Fibroblast of lung (primary cell): Measurements from ENCODE around the gene AP1S3. TPM values are rescaled to one million over a fixed set of nuclear protein-coding genes. Genes with fewer than 3 reads are reported as not detected.

Source experiments
- DNase-seq, 2 donors: peaks; one replicate each; pipeline versions ENCODE4 v3.0.0 to v3.0.0-alpha.2; 2010; ENCODE audit warnings: low read depth in 2 of 2
- H2AFZ ChIP-seq: 2 replicates; pipeline ENCODE4 v1.5.1; 2012; ENCODE audit warnings: low read length, control low read depth, inconsistent platforms
- H3K27ac ChIP-seq: 2 replicates; pipeline ENCODE4 v1.5.1; 2011; ENCODE audit warnings: low read length, control low read depth; ENCODE audit not compliant: insufficient read depth
- H3K27me3 ChIP-seq: 2 replicates; pipeline ENCODE4 v1.5.1; 2011; ENCODE audit warnings: mild to moderate bottlenecking, low read length; ENCODE audit not compliant: control insufficient read depth, insufficient read depth
- H3K36me3 ChIP-seq: 2 replicates; pipeline ENCODE4 v1.5.1; 2011; ENCODE audit warnings: low read length; ENCODE audit not compliant: control insufficient read depth, insufficient read depth
- H3K4me1 ChIP-seq: 2 replicates; pipeline ENCODE4 v1.5.1; 2011; ENCODE audit warnings: low read length; ENCODE audit not compliant: control insufficient read depth, insufficient read depth; ENCODE audit errors: extremely low read depth
- H3K4me2 ChIP-seq: 2 replicates; pipeline ENCODE4 v1.5.1; 2011; ENCODE audit warnings: low read length, control low read depth; ENCODE audit not compliant: insufficient read depth; ENCODE audit errors: extremely low read depth
- H3K4me3 ChIP-seq, 4 experiments: fragments of 200-600 bp in 1 of 4; sonication (generic) in 1 of 4; replicated peaks in 1 of 4; 2 replicates each; pipeline ENCODE4 v1.5.1; 2011 to 2016; ENCODE audit warnings: low read length in 4 of 4, low read depth in 3 of 4, mild to moderate bottlenecking in 3 of 4, control low read depth in 2 of 4, inconsistent platforms in 1 of 4, mixed read lengths in 1 of 4; ENCODE audit not compliant: insufficient read depth in 1 of 4; ENCODE audit errors: control extremely low read depth in 1 of 4
- H3K79me2 ChIP-seq: 2 replicates; pipeline ENCODE4 v1.5.1; 2012; ENCODE audit warnings: mild to moderate bottlenecking, low read length, inconsistent platforms; ENCODE audit not compliant: control insufficient read depth, insufficient read depth
- H3K9ac ChIP-seq: 2 replicates; pipeline ENCODE4 v1.5.1; 2011; ENCODE audit warnings: mild to moderate bottlenecking, low read length, control low read depth; ENCODE audit not compliant: insufficient read depth
- H3K9me3 ChIP-seq: 2 replicates; pipeline ENCODE4 v1.5.1; 2012; ENCODE audit warnings: low read depth, low read length; ENCODE audit not compliant: control insufficient read depth, insufficient read depth
- H4K20me1 ChIP-seq: 2 replicates; pipeline ENCODE4 v1.5.1; 2011; ENCODE audit warnings: low read length; ENCODE audit not compliant: control insufficient read depth, insufficient read depth; ENCODE audit errors: extremely low read depth
- EZH2 ChIP-seq: IDR thresholded peaks from 2 replicates; pipeline ENCODE4 v1.5.1; 2012; ENCODE audit warnings: low read length, control low read depth, mild to moderate bottlenecking; ENCODE audit errors: missing control alignments
- polyA plus RNA-seq, 2 donors: library from polyadenylated mRNA; depleted of rRNA in 1 of 2; stranded (reverse) in 1 of 2; unstranded in 1 of 2; fragments of >200 nt; gene quantifications; 2 replicates each; pipeline ENCODE4 v1.2.1, GENCODE V29; 2011 to 2012; ENCODE audit warnings: missing spikeins in 1 of 2
- total RNA-seq: library from RNA; depleted of rRNA; stranded (reverse); fragments of >200 nt; gene quantifications from 2 replicates; pipeline ENCODE4 v1.2.1, GENCODE V29; 2014
- TF ChIP-seq, protein P1 (sequence below), 2 donors: IDR thresholded peaks in 1 of 2; conservative IDR thresholded peaks in 1 of 2; 1 replicate in 1 of 2; 2 replicates in 1 of 2; pipeline ENCODE4 v1.5.1; 2011 to 2012; ENCODE audit warnings: low read length in 2 of 2, control low read depth in 1 of 2, inconsistent platforms in 1 of 2, low read depth in 1 of 2, mild to moderate bottlenecking in 1 of 2

AP1S3 gene
- total and polyA plus RNA-seq, 2 donors (not counting 1 experiment from before 2014, with no cell fraction given): 2.9 to 3.3 TPM

DNA sequence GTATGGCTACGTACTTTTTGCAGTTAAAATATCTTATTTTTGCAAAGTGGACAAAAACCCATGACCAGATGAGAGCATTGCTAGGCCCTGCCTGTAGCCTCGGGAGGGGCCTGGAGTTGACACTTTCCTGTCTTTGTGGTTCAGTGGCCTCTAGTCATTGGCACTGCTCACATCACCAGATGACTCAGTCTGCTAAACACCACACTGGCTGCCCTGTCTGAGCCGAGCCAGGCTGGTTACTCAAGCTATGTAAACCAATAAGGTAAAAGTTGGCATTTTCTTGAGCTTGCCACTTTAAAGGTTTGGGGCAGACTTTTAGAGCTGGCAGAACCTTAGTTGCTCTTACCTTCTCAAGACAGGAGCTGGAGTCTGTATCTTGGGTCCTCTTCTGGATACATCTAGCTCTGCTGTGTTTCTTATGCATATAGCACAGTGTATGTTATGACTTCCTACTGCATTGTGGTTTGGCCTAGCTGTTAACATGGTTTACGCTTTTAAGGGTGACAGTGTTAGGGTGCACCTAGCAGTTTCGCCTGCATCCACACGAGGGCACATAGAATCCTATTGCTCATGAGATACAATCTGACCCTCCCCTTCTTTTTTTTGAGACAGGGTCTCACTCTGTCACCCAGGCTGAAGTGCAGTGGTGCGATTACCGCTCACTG is 76.4 kb downstream of the AP1S3 start:
- Histone ChIP-seq H3K9me3 (no peaks in the 10 kb centered on the region), H4K20me1 (no peaks in the 10 kb centered on the region), H3K27ac (no peak overlapping the region), H3K9ac (no peak overlapping the region), H3K4me2 (peak overlapping the region; percentile 20), H3K36me3 (no peaks in the 10 kb centered on the region), H2AFZ (no peak overlapping the region), H3K4me1 (peaks cover 8% of the 10 kb centered on the region), H3K79me2 (no peaks in the 10 kb centered on the region), H3K4me3 (no peak overlapping the region), H3K27me3 (no peaks in the 10 kb centered on the region)
- TF ChIP-seq, protein P1, sequence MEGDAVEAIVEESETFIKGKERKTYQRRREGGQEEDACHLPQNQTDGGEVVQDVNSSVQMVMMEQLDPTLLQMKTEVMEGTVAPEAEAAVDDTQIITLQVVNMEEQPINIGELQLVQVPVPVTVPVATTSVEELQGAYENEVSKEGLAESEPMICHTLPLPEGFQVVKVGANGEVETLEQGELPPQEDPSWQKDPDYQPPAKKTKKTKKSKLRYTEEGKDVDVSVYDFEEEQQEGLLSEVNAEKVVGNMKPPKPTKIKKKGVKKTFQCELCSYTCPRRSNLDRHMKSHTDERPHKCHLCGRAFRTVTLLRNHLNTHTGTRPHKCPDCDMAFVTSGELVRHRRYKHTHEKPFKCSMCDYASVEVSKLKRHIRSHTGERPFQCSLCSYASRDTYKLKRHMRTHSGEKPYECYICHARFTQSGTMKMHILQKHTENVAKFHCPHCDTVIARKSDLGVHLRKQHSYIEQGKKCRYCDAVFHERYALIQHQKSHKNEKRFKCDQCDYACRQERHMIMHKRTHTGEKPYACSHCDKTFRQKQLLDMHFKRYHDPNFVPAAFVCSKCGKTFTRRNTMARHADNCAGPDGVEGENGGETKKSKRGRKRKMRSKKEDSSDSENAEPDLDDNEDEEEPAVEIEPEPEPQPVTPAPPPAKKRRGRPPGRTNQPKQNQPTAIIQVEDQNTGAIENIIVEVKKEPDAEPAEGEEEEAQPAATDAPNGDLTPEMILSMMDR (conservative IDR thresholded peaks at IDR 0.05 in 1 of 2, IDR thresholded peaks at IDR 0.05 in 1 of 2; ENCODE audit: low read depth in 1 of 2, low read length in 2 of 2): peak in 1 of 2 donors; percentile 28
- no peak for TF ChIP-seq EZH2
- peak; percentile 77 to 91 for DNase-seq

DNA sequence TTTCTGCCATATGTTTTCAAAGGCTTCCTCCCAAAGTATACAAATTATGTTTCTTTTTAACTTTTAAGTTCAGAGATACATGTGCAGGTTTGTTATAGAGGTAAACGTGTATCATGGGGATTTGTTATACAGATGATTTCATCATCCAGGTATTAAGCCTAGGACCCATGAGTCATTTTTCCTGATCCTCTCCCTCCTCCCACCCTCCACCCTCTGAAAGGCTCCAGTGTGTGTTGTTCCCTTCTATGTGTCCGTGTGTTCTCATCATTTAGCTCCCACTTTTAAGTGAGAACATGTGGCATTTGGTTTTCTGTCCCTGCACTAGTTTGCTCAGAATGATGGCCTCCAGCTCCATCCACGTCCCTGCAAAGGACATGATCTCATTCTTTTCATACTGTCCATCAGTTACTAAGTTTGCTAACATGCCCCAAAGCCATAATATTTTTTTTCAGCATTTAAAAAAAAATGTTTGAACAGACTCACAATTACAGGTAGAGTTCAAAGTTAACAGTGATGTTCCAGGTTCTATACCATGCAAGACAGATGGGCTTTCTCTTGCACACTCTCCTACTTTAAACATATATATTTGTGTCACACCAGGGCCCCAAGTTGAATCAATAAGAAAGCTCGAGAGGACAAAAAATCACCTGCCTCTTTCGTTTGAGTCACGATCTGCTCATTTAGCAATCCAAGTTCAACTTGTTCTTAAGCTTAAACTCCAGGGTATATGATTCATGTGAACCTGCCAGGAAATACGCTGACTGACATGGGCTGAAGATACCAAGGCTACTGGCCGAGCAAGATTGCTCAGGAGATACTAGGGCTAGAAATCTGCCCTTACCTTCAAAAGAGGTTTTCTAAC is 77.6 kb downstream of the AP1S3 start:
- no peaks in the 10 kb centered on the region for H3K36me3 ChIP-seq
- TF ChIP-seq, protein P1 (conservative IDR thresholded peaks at IDR 0.05 in 1 of 2, IDR thresholded peaks at IDR 0.05 in 1 of 2; ENCODE audit: low read depth in 1 of 2, low read length in 2 of 2): no peak
- TF ChIP-seq EZH2: no peak
- H3K9me3 ChIP-seq: no peaks in the 10 kb centered on the region
- no peaks in the 10 kb centered on the region for H3K79me2 ChIP-seq
- peaks cover 8% of the 10 kb centered on the region for H3K4me1 ChIP-seq
- H3K27ac ChIP-seq: no peak overlapping the region
- no peak overlapping the region for H2AFZ ChIP-seq
- no peaks in the 10 kb centered on the region for H4K20me1 ChIP-seq
- H3K27me3 ChIP-seq: no peaks in the 10 kb centered on the region
- DNase-seq: peak; percentile 33 to 74
- H3K4me3 ChIP-seq: no peak overlapping the region
- no peak overlapping the region for H3K4me2 ChIP-seq
- no peak overlapping the region for H3K9ac ChIP-seq

DNA sequence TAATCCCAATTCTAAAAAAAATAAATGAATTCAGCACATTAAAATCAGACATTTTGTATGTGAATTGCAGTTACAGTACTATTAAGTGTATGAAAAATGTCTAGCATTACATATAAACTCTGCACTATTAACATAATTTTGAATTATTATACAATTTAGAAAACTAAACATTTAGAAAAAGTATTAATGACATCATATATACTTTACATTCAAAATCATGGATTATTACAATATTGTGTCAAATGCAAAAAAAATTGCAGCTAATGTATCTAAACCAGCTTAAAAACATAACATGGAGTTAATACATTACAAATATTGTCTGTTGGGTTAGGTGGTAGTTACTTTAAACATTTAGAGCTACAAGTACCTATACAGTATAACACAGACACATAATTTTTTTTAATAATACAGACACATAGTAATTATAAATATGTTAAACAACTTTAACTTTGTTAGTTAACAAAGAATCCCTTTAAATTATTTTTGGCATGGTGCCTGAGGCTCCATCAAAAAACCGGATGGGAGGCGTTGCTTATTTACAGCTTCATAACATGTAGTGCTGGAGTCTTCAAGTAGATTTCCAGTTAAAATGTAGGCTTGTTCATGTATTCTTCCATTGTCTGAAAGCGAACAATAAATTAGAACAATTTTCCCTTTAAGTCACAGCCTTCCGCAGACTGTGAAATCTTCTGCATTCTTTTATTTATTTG is 79.1 kb downstream of the AP1S3 start:
- H3K36me3 ChIP-seq: no peaks in the 10 kb centered on the region
- no peak overlapping the region for H3K9ac ChIP-seq
- TF ChIP-seq, protein P1 (conservative IDR thresholded peaks at IDR 0.05 in 1 of 2, IDR thresholded peaks at IDR 0.05 in 1 of 2; ENCODE audit: low read depth in 1 of 2, low read length in 2 of 2): no peak
- TF ChIP-seq EZH2: no peak
- H3K27ac ChIP-seq: no peak overlapping the region
- H3K9me3 ChIP-seq: no peaks in the 10 kb centered on the region
- no peak for DNase-seq
- H4K20me1 ChIP-seq: no peaks in the 10 kb centered on the region
- no peak overlapping the region for H2AFZ ChIP-seq
- H3K79me2 ChIP-seq: no peaks in the 10 kb centered on the region
- H3K4me2 ChIP-seq: no peak overlapping the region
- no peak overlapping the region for H3K4me3 ChIP-seq
- H3K27me3 ChIP-seq: no peaks in the 10 kb centered on the region
- peaks cover 8% of the 10 kb centered on the region for H3K4me1 ChIP-seq
